Cardiac muscle cell (in vitro differentiated cells and primary cell): ENCODE data around the gene SNRNP70. TPM values are rescaled to one million over a fixed set of nuclear protein-coding genes. Genes with fewer than 3 reads are reported as not detected.

Source experiments
- DNase-seq, 2 donors: peaks; one replicate each; pipeline versions ENCODE4 v3.0.0 to v3.0.0-alpha.2; 2010 to 2017; ENCODE audit warnings: low read depth in 1 of 2, low spot score in 1 of 2
- H3K27ac ChIP-seq: fragments of 200-600 bp; sonication (generic); 2 replicates; pipeline ENCODE4 v1.5.1; 2016
- H3K27me3 ChIP-seq: fragments of 200-600 bp; sonication (generic); 2 replicates; pipeline ENCODE4 v1.6.0; 2016; ENCODE audit warnings: control low read depth
- H3K36me3 ChIP-seq: fragments of 200-600 bp; sonication (generic); 2 replicates; pipeline ENCODE4 v1.5.1; 2016; ENCODE audit warnings: control low read depth
- H3K4me1 ChIP-seq: fragments of 200-600 bp; sonication (generic); 2 replicates; pipeline ENCODE4 v1.8.1; 2017; ENCODE audit warnings: low read depth, mild to moderate bottlenecking, mixed run types
- H3K4me3 ChIP-seq: fragments of 200-600 bp; sonication (generic); 2 replicates; pipeline ENCODE4 v1.5.1; 2016; ENCODE audit warnings: mild to moderate bottlenecking
- H3K9me3 ChIP-seq: fragments of 200-600 bp; sonication (generic); 2 replicates; pipeline ENCODE4 v1.5.1; 2017; ENCODE audit warnings: low read depth, mild to moderate bottlenecking, control low read depth
- polyA plus RNA-seq: library from polyadenylated mRNA; unstranded; fragments of >200 nt; fragmentation: Nextera tagmentation; extraction: Ambion mirVana; gene quantifications from 2 replicates; pipeline ENCODE4 v1.2.1, GENCODE V29; 2016
- total RNA-seq: library from RNA; depleted of rRNA; stranded (reverse); fragments of >200 nt; gene quantifications from 2 replicates; pipeline ENCODE4 v1.2.3, GENCODE V29; 2016
- TF ChIP-seq, protein P1 (sequence below): IDR thresholded peaks from 2 replicates; pipeline ENCODE4 v1.5.1; 2012; ENCODE audit warnings: low read depth, mild to moderate bottlenecking, low read length

SNRNP70 gene
- total and polyA plus RNA-seq, 2 experiments from 2014 or later = 492 to 598 TPM

DNA sequence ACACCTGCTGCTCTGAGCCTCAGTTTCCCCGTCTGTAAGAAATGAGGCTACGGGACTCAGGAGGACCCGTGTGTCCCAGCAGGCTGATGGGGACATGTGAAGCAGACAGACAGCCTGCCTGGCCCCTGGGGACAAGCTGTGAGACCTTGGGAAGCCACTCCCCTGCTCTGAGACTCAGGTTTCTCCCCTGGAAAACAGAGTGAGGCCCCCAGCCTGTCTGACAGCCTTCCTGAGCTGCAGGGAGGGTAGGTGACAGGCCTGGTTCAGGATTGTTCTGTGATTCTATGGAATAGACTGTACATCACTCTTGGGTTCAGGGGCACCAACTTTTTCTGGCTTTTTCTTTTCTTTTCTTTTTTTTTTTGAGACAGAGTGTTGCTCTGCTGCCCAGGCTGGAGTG lies 17.7 kb upstream of the SNRNP70 start:
- peak overlapping the region; percentile 93 for H3K27ac ChIP-seq
- peaks cover 45% of the 10 kb centered on the region for H3K4me1 ChIP-seq
- TF ChIP-seq, protein P1, sequence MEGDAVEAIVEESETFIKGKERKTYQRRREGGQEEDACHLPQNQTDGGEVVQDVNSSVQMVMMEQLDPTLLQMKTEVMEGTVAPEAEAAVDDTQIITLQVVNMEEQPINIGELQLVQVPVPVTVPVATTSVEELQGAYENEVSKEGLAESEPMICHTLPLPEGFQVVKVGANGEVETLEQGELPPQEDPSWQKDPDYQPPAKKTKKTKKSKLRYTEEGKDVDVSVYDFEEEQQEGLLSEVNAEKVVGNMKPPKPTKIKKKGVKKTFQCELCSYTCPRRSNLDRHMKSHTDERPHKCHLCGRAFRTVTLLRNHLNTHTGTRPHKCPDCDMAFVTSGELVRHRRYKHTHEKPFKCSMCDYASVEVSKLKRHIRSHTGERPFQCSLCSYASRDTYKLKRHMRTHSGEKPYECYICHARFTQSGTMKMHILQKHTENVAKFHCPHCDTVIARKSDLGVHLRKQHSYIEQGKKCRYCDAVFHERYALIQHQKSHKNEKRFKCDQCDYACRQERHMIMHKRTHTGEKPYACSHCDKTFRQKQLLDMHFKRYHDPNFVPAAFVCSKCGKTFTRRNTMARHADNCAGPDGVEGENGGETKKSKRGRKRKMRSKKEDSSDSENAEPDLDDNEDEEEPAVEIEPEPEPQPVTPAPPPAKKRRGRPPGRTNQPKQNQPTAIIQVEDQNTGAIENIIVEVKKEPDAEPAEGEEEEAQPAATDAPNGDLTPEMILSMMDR = no peak
- no peaks in the 10 kb centered on the region for H3K36me3 ChIP-seq
- H3K4me3 ChIP-seq = no peak overlapping the region
- no peaks in the 10 kb centered on the region for H3K27me3 ChIP-seq
- no peaks in the 10 kb centered on the region for H3K9me3 ChIP-seq
- DNase-seq = peak in 1 of 2 donors; percentile 40

DNA sequence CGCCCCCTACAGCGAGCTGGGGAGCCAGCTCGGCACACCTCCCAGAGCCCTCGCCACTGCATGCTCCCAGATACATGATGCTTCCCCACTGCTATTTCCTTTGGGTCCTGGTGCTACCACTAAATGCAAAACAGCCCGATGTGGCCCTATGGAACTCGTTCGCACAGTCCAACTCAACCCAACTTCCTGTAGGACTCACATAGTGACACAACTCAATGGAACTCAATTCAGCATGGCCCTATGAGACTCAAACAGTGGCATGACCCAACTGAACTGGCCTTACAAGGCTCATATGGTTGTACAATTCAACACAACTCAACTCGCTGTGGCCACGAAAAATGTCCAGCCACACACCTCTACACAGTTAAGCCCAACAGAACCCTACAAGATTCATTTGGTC lies 16.2 kb upstream of the SNRNP70 start:
- no peak overlapping the region for H3K27ac ChIP-seq
- H3K36me3 ChIP-seq = no peaks in the 10 kb centered on the region
- DNase-seq = no peak
- no peaks in the 10 kb centered on the region for H3K9me3 ChIP-seq
- H3K4me3 ChIP-seq = no peak overlapping the region
- TF ChIP-seq, protein P1 = no peak
- no peaks in the 10 kb centered on the region for H3K27me3 ChIP-seq
- H3K4me1 ChIP-seq = peaks cover 44% of the 10 kb centered on the region

DNA sequence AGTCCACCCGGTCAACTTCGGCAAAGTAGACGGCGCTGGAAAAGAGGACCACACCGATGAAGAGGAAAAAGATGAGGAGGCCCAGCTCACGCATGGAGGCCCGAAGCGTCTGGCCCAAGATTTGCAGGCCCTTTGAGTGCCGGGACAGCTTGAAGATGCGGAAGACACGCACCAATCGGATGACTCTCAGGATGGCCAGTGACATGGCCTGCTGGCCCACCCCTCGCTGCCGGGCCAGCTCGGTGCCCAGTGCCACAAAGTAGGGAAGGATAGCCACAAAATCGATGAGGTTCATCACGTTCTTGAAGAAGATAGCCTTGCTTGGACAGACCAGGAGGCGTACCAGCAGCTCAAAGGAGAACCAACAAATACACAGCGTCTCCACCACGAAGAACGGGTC lies 14.8 kb upstream of the SNRNP70 start:
- H3K27ac ChIP-seq = no peak overlapping the region
- peaks cover 32% of the 10 kb centered on the region for H3K4me1 ChIP-seq
- TF ChIP-seq, protein P1 = no peak
- no peak overlapping the region for H3K4me3 ChIP-seq
- H3K9me3 ChIP-seq = no peaks in the 10 kb centered on the region
- no peak for DNase-seq
- H3K36me3 ChIP-seq = no peaks in the 10 kb centered on the region
- H3K27me3 ChIP-seq = no peaks in the 10 kb centered on the region

DNA sequence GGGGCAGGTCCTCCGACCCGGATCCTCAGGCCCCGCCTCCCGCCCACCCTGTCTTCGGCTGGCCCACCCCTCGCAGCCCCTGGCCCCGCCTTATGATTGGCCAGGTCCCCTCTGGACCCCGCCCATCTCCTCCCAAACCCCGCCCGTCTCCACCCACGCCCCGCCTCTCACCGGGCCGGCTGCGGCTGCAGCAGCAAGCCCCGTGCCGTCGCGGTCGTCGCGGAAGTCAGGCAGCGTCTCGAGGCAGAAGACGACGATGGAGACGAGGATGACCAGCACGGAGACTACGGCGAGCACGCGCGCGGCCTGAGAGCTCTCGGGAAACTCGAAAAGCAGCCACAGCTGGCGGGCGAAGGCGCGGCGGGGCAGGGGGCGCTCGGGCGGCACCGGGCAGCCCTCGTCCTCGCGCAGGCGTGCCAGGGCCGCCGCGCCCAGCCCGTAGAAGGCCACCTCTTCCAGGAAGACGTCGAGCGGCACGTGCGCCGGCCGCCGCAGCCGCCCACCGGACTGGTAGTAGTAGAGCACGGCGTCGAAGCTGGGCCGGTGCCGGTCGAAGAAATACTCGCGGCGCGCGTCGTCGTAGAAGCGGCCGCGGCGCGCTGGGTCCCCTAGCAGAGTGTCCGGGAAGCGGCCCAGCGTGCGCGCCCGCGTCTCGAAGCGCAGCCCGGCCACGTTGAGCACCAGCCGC lies 13.2 kb upstream of the SNRNP70 start:
- H3K4me1 ChIP-seq = peaks cover 16% of the 10 kb centered on the region
- H3K9me3 ChIP-seq = no peaks in the 10 kb centered on the region
- peak in 1 of 2 donors; percentile 66 for DNase-seq
- no peaks in the 10 kb centered on the region for H3K36me3 ChIP-seq
- H3K27me3 ChIP-seq = no peaks in the 10 kb centered on the region
- H3K27ac ChIP-seq = no peak overlapping the region
- TF ChIP-seq, protein P1 = no peak
- H3K4me3 ChIP-seq = peak overlapping the region; percentile 8

DNA sequence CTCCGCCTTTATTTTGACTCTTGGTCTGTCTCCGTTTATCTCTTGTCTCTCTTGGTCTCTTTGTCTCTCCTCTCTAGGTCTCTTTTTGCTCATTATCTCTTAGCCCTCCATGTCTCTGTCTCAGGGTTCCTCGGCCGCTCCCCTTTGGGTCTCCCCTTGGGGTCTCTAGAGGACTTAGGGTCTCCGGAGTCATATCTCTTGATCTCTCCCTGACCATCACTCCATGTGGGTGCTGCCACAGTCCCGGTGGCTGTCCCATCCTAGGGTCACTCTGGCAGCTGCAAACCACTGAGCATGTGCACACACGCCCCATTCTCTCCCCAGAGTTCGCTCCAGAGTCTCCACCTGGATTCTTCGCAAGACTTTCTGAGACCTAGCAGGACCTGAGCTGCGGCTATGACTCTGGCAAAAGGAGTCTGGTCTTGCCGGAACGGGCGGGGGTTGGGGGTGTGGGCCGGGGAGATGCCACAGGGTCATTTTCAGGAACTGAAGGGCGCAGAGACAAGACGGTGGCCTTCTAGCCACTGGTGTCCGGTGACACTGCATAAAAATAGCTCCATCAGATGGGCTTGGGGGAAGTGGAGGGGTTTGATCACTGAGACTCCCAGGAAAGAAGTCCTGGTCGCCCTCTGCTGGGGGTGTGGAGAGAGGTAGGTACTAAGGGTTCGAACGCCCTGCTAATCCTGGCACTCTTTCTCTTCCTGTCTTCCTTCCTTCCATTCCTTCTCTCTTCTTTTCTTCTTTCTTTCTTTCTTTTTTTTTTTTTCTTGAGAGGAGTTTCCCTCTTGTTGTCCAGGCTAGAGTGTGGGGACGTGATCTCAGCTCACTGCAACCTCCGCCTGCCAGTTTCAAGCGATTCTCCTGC lies 11.5 kb upstream of the SNRNP70 start:
- no peaks in the 10 kb centered on the region for H3K27me3 ChIP-seq
- H3K4me1 ChIP-seq = peaks cover 8% of the 10 kb centered on the region
- DNase-seq = peak in 1 of 2 donors; percentile 81
- H3K27ac ChIP-seq = peak overlapping the region; percentile 67
- H3K9me3 ChIP-seq = no peaks in the 10 kb centered on the region
- TF ChIP-seq, protein P1 = peak; percentile 28
- no peak overlapping the region for H3K4me3 ChIP-seq
- H3K36me3 ChIP-seq = no peaks in the 10 kb centered on the region
